HG02759 (cell line): ENCODE data around the gene ETS1.

Source experiments
- ATAC-seq: cut with Tn5 transposase; IDR thresholded peaks from one replicate; pipeline ENCODE4 v1.9.1; 2021; ENCODE audit warnings: mild to moderate bottlenecking, moderate library complexity; ENCODE audit not compliant: unreplicated experiment

Gene ETS1

GRCh38 chr11:128490092-128490491 is 97.3 kb downstream of the ETS1 start:
- no peak for ATAC-seq

GRCh38 chr11:128488471-128488870 is 98.9 kb downstream of the ETS1 start:
- no peak for ATAC-seq

- no peak for ATAC-seq
These were observed 99.4 kb downstream of the ETS1 start for GRCh38 chr11:128487978-128488377.

- no peak for ATAC-seq
These were observed 103.2 kb downstream of the ETS1 start for GRCh38 chr11:128484172-128484571.

- peak; percentile 75 for ATAC-seq
These were observed 104.1 kb downstream of the ETS1 start for GRCh38 chr11:128483211-128483788.

GRCh38 chr11:128482512-128483191 is 104.7 kb downstream of the ETS1 start:
- peak; percentile 61 for ATAC-seq

GRCh38 chr11:128482092-128482491 is 105.3 kb downstream of the ETS1 start:
- no peak for ATAC-seq

GRCh38 chr11:128481135-128481534 is 106.2 kb downstream of the ETS1 start:
- ATAC-seq = no peak

- no peak for ATAC-seq
These were observed 106.7 kb downstream of the ETS1 start for GRCh38 chr11:128480665-128481064.

GRCh38 chr11:128480066-128480465 is 107.3 kb downstream of the ETS1 start:
- no peak for ATAC-seq

- no peak for ATAC-seq
These were observed 108.2 kb downstream of the ETS1 start for GRCh38 chr11:128479144-128479543.

- no peak for ATAC-seq
These were observed 109.1 kb downstream of the ETS1 start for GRCh38 chr11:128478305-128478704.

- ATAC-seq = no peak
These were observed 109.5 kb downstream of the ETS1 start for GRCh38 chr11:128477811-128478210.

- ATAC-seq = no peak
These were observed 110.1 kb downstream of the ETS1 start for GRCh38 chr11:128477278-128477677.

- ATAC-seq = no peak
These were observed 110.6 kb downstream of the ETS1 start for GRCh38 chr11:128476729-128477128.

- ATAC-seq = no peak
These were observed 111.3 kb downstream of the ETS1 start for GRCh38 chr11:128476049-128476448.

GRCh38 chr11:128474036-128474874 is 113.1 kb downstream of the ETS1 start:
- ATAC-seq = no peak

- peak; percentile 16 for ATAC-seq
These were observed 113.7 kb downstream of the ETS1 start for GRCh38 chr11:128473636-128474035.

- peak; percentile 58 for ATAC-seq
These were observed 114.9 kb downstream of the ETS1 start for GRCh38 chr11:128472128-128473089.

GRCh38 chr11:128471138-128471661 is 116.2 kb downstream of the ETS1 start:
- peak; percentile 44 for ATAC-seq
